H1 (cell line): ENCODE measurements around the gene BSG. TPM values are rescaled to one million over a fixed set of nuclear protein-coding genes. Genes with fewer than 3 reads are reported as not detected.

Source experiments
- CTCF ChIA-PET: fragments of 300-600 bp; sonication (Branson Sonifier 250); formaldehyde crosslinking; loops from one replicate; lab custom pipeline; 2021; ENCODE audit not compliant: partially characterized antibody; lab: Charles Lee
- POLR2A ChIA-PET: fragments of 300-600 bp; sonication (Branson Sonifier 250); formaldehyde crosslinking; loops from one replicate; lab custom pipeline; 2021; ENCODE audit warnings: inconsistent platforms; ENCODE audit not compliant: partially characterized antibody; lab: Charles Lee
- DNase-seq, 2 experiments: peaks; one replicate each; pipeline versions ENCODE4 v3.0.0 to v3.0.0-alpha.2; 2010 to 2022; ENCODE audit warnings: low spot score in 2 of 2, low read depth in 1 of 2, mixed read lengths in 1 of 2
- FAIRE-seq: peaks from 2 replicates; lab custom pipeline; 2011; peaks lifted over from hg19 to GRCh38; lab: Jason Lieb, UNC
- H2AFZ ChIP-seq: 2 replicates; pipeline ENCODE4 v1.8.1; 2012; ENCODE audit warnings: low read length, inconsistent platforms
- H2AK5ac ChIP-seq: 2 replicates; pipeline ENCODE4 v1.6.1; 2013; ENCODE audit warnings: low read depth, low read length
- H2BK120ac ChIP-seq: replicated peaks from 2 replicates; pipeline ENCODE3; 2013; ENCODE audit warnings: low read depth, low read length, inconsistent platforms
- H2BK12ac ChIP-seq: 2 replicates; pipeline ENCODE4 v1.6.1; 2013; ENCODE audit warnings: low read depth, low read length
- H2BK15ac ChIP-seq: 2 replicates; pipeline ENCODE4 v1.6.1; 2013; ENCODE audit warnings: low read length
- H2BK20ac ChIP-seq: 2 replicates; pipeline ENCODE4 v1.6.1; 2013; ENCODE audit warnings: low read length
- H2BK5ac ChIP-seq: 2 replicates; pipeline ENCODE4 v1.6.1; 2013; ENCODE audit warnings: low read depth, low read length
- H3K14ac ChIP-seq: 2 replicates; pipeline ENCODE4 v1.6.1; 2013; ENCODE audit warnings: inconsistent platforms; ENCODE audit not compliant: insufficient read length
- H3K18ac ChIP-seq: 2 replicates; pipeline ENCODE4 v1.6.1; 2013; ENCODE audit warnings: low read length; ENCODE audit errors: extremely low read depth
- H3K23ac ChIP-seq: 2 replicates; pipeline ENCODE4 v1.6.1; 2013; ENCODE audit warnings: inconsistent platforms; ENCODE audit not compliant: insufficient read length
- H3K23me2 ChIP-seq: 2 replicates; pipeline ENCODE4 v1.6.1; 2013; ENCODE audit warnings: low read depth, low read length
- H3K27ac ChIP-seq: 2 replicates; pipeline ENCODE4 v1.6.1; 2011; ENCODE audit warnings: low read depth, low read length, inconsistent platforms
- H3K27me3 ChIP-seq, 4 experiments: replicated peaks in 1 of 4; 1 replicate in 1 of 4; 2 replicates in 3 of 4; pipeline versions ENCODE4 v1.6.1 to v1.8.1; 2011 to 2013; ENCODE audit warnings: low read length in 3 of 4, mild to moderate bottlenecking in 3 of 4, inconsistent platforms in 2 of 4, mixed read lengths in 2 of 4, moderate library complexity in 1 of 4; ENCODE audit not compliant: control insufficient read depth in 3 of 4, insufficient read depth in 3 of 4; ENCODE audit errors: extremely low read depth in 1 of 4
- H3K36me3 ChIP-seq, 4 experiments: 2 replicates each; pipeline versions ENCODE4 v1.6.1 to v1.8.1; 2011 to 2013; ENCODE audit warnings: mild to moderate bottlenecking in 4 of 4, low read length in 3 of 4, moderate library complexity in 2 of 4, control low read depth in 1 of 4, inconsistent platforms in 1 of 4; ENCODE audit not compliant: insufficient read depth in 4 of 4, control insufficient read depth in 2 of 4
- H3K4ac ChIP-seq: replicated peaks from 2 replicates; pipeline ENCODE3; 2013; ENCODE audit warnings: low read length, low read depth, mixed read lengths, inconsistent platforms; ENCODE audit not compliant: insufficient read length
- H3K4me1 ChIP-seq, 4 experiments: replicated peaks in 1 of 4; 1 replicate in 1 of 4; 2 replicates in 3 of 4; pipeline versions ENCODE4 v1.6.1 to v1.8.1; 2011 to 2013; ENCODE audit warnings: low read length in 3 of 4, inconsistent platforms in 2 of 4, mixed read lengths in 1 of 4; ENCODE audit not compliant: insufficient read depth in 4 of 4, control insufficient read depth in 3 of 4
- H3K4me2 ChIP-seq, 2 experiments: 2 replicates each; pipeline versions ENCODE4 v1.6.1 to v1.8.1; 2011 to 2013; ENCODE audit warnings: low read depth in 2 of 2, low read length in 2 of 2, control low read depth in 1 of 2, inconsistent platforms in 1 of 2, mild to moderate bottlenecking in 1 of 2; ENCODE audit not compliant: insufficient read depth in 1 of 2
- H3K4me3 ChIP-seq, 4 experiments: fragments of 200-600, 300-600 bp in 1 of 4; sonication (generic), shearing (Covaris generic), sonication (Bioruptor Twin) in 1 of 4; 2 replicates each; pipeline versions ENCODE4 v1.5.1 to v1.8.1; 2011 to 2016; ENCODE audit warnings: low read length in 4 of 4, low read depth in 3 of 4, control low read depth in 2 of 4, inconsistent platforms in 2 of 4, mild to moderate bottlenecking in 2 of 4, mixed read lengths in 1 of 4, moderate library complexity in 1 of 4; ENCODE audit not compliant: insufficient read depth in 2 of 4; ENCODE audit errors: extremely low read depth in 1 of 4
- H3K56ac ChIP-seq: replicated peaks from 2 replicates; pipeline ENCODE3; 2013; ENCODE audit warnings: low read depth, mild to moderate bottlenecking, mixed read lengths, low read length, inconsistent platforms; ENCODE audit not compliant: insufficient read length
- H3K79me1 ChIP-seq: 2 replicates; pipeline ENCODE4 v1.6.1; 2013; ENCODE audit warnings: low read depth, low read length, control low read depth
- H3K79me2 ChIP-seq, 2 experiments: 2 replicates each; pipeline versions ENCODE4 v1.6.1 to v1.8.1; 2012 to 2013; ENCODE audit warnings: low read length in 2 of 2, mild to moderate bottlenecking in 2 of 2, inconsistent platforms in 1 of 2; ENCODE audit not compliant: insufficient read depth in 2 of 2, control insufficient read depth in 1 of 2
- H3K9ac ChIP-seq, 4 experiments: replicated peaks in 1 of 4; 1 replicate in 1 of 4; 2 replicates in 3 of 4; pipeline versions ENCODE4 v1.6.1 to v1.8.1; 2011 to 2013; ENCODE audit warnings: low read depth in 3 of 4, low read length in 3 of 4, control low read depth in 2 of 4, mild to moderate bottlenecking in 2 of 4, moderate library complexity in 2 of 4, inconsistent platforms in 1 of 4; ENCODE audit errors: extremely low read depth in 1 of 4
- H3K9me3 ChIP-seq, 2 experiments: 2 replicates each; pipeline versions ENCODE4 v1.6.1 to v1.8.1; 2012 to 2013; ENCODE audit warnings: mild to moderate bottlenecking in 2 of 2, moderate library complexity in 2 of 2, control low read depth in 1 of 2, inconsistent platforms in 1 of 2, low read depth in 1 of 2, low read length in 1 of 2, mixed read lengths in 1 of 2; ENCODE audit not compliant: insufficient read depth in 2 of 2
- H4K20me1 ChIP-seq, 2 experiments: replicated peaks in 1 of 2; 2 replicates each; pipeline versions ENCODE3 to v1.8.1; 2011 to 2013; ENCODE audit warnings: inconsistent platforms in 2 of 2, low read length in 2 of 2, mild to moderate bottlenecking in 1 of 2; ENCODE audit not compliant: insufficient read depth in 2 of 2, control insufficient read depth in 1 of 2
- H4K5ac ChIP-seq: 2 replicates; pipeline ENCODE4 v1.6.1; 2013; ENCODE audit warnings: low read length, low read depth, mixed read lengths, inconsistent platforms; ENCODE audit not compliant: insufficient read length
- H4K8ac ChIP-seq: 2 replicates; pipeline ENCODE4 v1.8.0; 2013; ENCODE audit warnings: mild to moderate bottlenecking, moderate library complexity, low read length, inconsistent platforms; ENCODE audit not compliant: insufficient read depth; ENCODE audit errors: extremely low read depth
- H4K91ac ChIP-seq: replicated peaks from 2 replicates; pipeline ENCODE3; 2013; ENCODE audit warnings: low read length, mixed read lengths, inconsistent platforms; ENCODE audit not compliant: insufficient read length
- ATF3 ChIP-seq: IDR thresholded peaks from 2 replicates; pipeline ENCODE4 v1.6.1; 2011; ENCODE audit warnings: low read depth, mild to moderate bottlenecking, low read length; ENCODE audit not compliant: insufficient read depth
- BCL11A ChIP-seq, 2 experiments: IDR thresholded peaks; one replicate each; pipeline ENCODE4 v1.6.1; 2011; ENCODE audit warnings: low read depth in 2 of 2, low read length in 2 of 2, mild to moderate bottlenecking in 2 of 2
- GTF2F1 ChIP-seq: IDR thresholded peaks from 2 replicates; pipeline ENCODE4 v1.6.1; 2012; ENCODE audit warnings: low read depth, low read length, improper control_type of control experiment, borderline replicate concordance
- RFX5 ChIP-seq: IDR thresholded peaks from 2 replicates; pipeline ENCODE4 v1.6.1; 2011; ENCODE audit warnings: low read depth, low read length, improper control_type of control experiment, borderline replicate concordance
- SIX5 ChIP-seq: IDR thresholded peaks from 2 replicates; pipeline ENCODE4 v1.6.1; 2011; ENCODE audit warnings: mild to moderate bottlenecking, low read depth, low read length
- SP4 ChIP-seq: IDR thresholded peaks from 2 replicates; pipeline ENCODE4 v1.6.1; 2012; ENCODE audit warnings: low read length, inconsistent platforms
- USF2 ChIP-seq: IDR thresholded peaks from 2 replicates; pipeline ENCODE4 v1.6.1; 2011; ENCODE audit warnings: low read length, improper control_type of control experiment
- WGBS, 2 experiments: shearing (Covaris generic) in 1 of 2; methylation state at CpG; one replicate each; pipeline versions ENCODE4 v1.1.6 to v1.1.7; 2013 to 2015; ENCODE audit warnings: low lambda C conversion rate in 2 of 2, mixed read lengths in 2 of 2, inconsistent platforms in 1 of 2, low coverage in 1 of 2, missing lambda C conversion rate in 1 of 2; ENCODE audit not compliant: insufficient replicate concordance in 2 of 2, insufficient coverage in 1 of 2, insufficient read length in 1 of 2; ENCODE audit errors: extremely low coverage in 1 of 2, missing lambda C conversion rate in 1 of 2; 5-methylcytosine and 5-hydroxymethylcytosine counted together
- polyA plus RNA-seq, 7 experiments: library from polyadenylated mRNA; depleted of rRNA in 3 of 7; stranded (reverse) in 5 of 7; unstranded in 2 of 7; fragments of >200 nt in 5 of 7; fragments of 200-250 nt in 2 of 7; gene quantifications; 1 replicate in 5 of 7; 2 replicates in 1 of 7; 4 replicates in 1 of 7; pipeline versions ENCODE4 v1.2.1 to v1.2.3, GENCODE V29; 2011 to 2013; ENCODE audit warnings: missing spikeins in 2 of 7, mixed read lengths in 2 of 7
- total RNA-seq: library from RNA; stranded (reverse); fragmentation: NEBNext Ultra II Directional; extraction: Animal tissue kit (Norgen Biotek cat#: 25700); gene quantifications from 2 replicates; pipeline ENCODE4 v1.2.1, GENCODE V29; 2021

BSG gene
- total and polyA plus RNA-seq, 2 of the 8 experiments (the other 6 are each of a cell fraction or from before 2014, with no cell fraction given): 726 to 1,055 TPM

- CTCF ChIA-PET: interaction anchor here (1.1 to 1.9 kb wide), 3 partner anchors 34 to 57 kb away, joined by 3 to 4 read pairs (median 3); no protein-coding TSS in a partner anchor
- H2BK12ac ChIP-seq: no peak overlapping the region
These were observed 5.0 kb upstream of the BSG start for GRCh38 chr19:567296-567900.

More at GRCh38 chr19:567296-567900, 5.0 kb upstream of the BSG start:
- H3K56ac ChIP-seq: no peak overlapping the region
- H4K8ac ChIP-seq: no peak overlapping the region
- H2BK20ac ChIP-seq: no peak overlapping the region
- peaks cover 0 to 3% (median 0%) of the 10 kb centered on the region in 4 experiments; a peak in 2 of 8 replicates for H3K36me3 ChIP-seq
- H3K4me1 ChIP-seq: peaks cover 0 to 6% (median 3%) of the 10 kb centered on the region in 4 experiments; a peak in 4 of 7 replicates
- no peaks in the 10 kb centered on the region; a peak in 1 of 4 replicates for H3K79me2 ChIP-seq
- H3K9me3 ChIP-seq: peaks cover 0 to 5% of the 10 kb centered on the region in 2 experiments; a peak in 1 of 4 replicates
- peaks cover 8% of the 10 kb centered on the region; the same call in 1 of the 2 replicates for H3K23me2 ChIP-seq
- no peak overlapping the region for H2BK120ac ChIP-seq
- 95% methylated on average over 12 of the region's 22 CpGs; no CpG with 5 or more reads in 1 of the 2 experiments for WGBS, 2 experiments
- H3K27ac ChIP-seq: no peak overlapping the region
- no peak overlapping the region for H2AK5ac ChIP-seq
- H3K27me3 ChIP-seq: peaks cover 0 to 3% (median 0%) of the 10 kb centered on the region in 4 experiments; a peak in 1 of 7 replicates
- TF ChIP-seq ATF3 (no peak), GTF2F1 (no peak), USF2 (no peak), SIX5 (no peak), RFX5 (no peak), BCL11A (IDR thresholded peaks at IDR 0.05; ENCODE audit: low read depth in 2 of 2, low read length in 2 of 2) (no peak), SP4 (no peak)
- TF ChIP-seq, all 59 proteins: peak for 0
- H2BK5ac ChIP-seq: no peak overlapping the region
- no peak overlapping the region for H3K4me3 ChIP-seq
- H3K4me2 ChIP-seq: no peak overlapping the region
- H4K5ac ChIP-seq: no peak overlapping the region
- no peak overlapping the region for H4K91ac ChIP-seq
- no peak overlapping the region for H3K4ac ChIP-seq
- no peaks in the 10 kb centered on the region for H3K79me1 ChIP-seq
- no peaks in the 10 kb centered on the region for H4K20me1 ChIP-seq
- DNase-seq: no peak
- no peak overlapping the region for H3K23ac ChIP-seq
- H3K18ac ChIP-seq: no peak overlapping the region
- H2BK15ac ChIP-seq: no peak overlapping the region
- H3K9ac ChIP-seq: no peak overlapping the region
- no peak for FAIRE-seq
- no peak overlapping the region for H3K14ac ChIP-seq
- H2AFZ ChIP-seq: no peak overlapping the region
- POLR2A ChIA-PET: interaction anchor here (1.0 to 3.2 kb wide), 6 partner anchors 10 to 46 kb away, joined by 3 to 15 read pairs (median 4); no protein-coding TSS in a partner anchor
